Colonic mucosa (tissue), 4 donors: ENCODE results near the gene UBL7. TPM values are rescaled to one million over a fixed set of nuclear protein-coding genes. Genes with fewer than 3 reads are reported as not detected.
A peak's percentile ranks its signal among the peaks of the same experiment; 100 is the strongest.
"Not testable (repeated sequence)": the region's sequence is repeated elsewhere in the genome, so short reads cannot be mapped to it uniquely, and the experiment has no call there.

ENCODE experiments used
- DNase-seq: peaks from one replicate; pipeline ENCODE4 v3.0.0-alpha.2; 2020
- H3K27ac ChIP-seq: fragments of 200-600 bp; one replicate; pipeline ENCODE4 v1.8.0; 2021
- H3K27me3 ChIP-seq: fragments of 200-600 bp; one replicate; pipeline ENCODE4 v1.8.0; 2021
- H3K36me3 ChIP-seq: fragments of 200-600 bp; one replicate; pipeline ENCODE4 v1.8.0; 2021
- H3K4me1 ChIP-seq: fragments of 200-600 bp; one replicate; pipeline ENCODE4 v1.8.0; 2021; ENCODE audit warnings: mild to moderate bottlenecking
- H3K4me3 ChIP-seq: fragments of 200-600 bp; one replicate; pipeline ENCODE4 v1.8.0; 2021
- H3K9ac ChIP-seq, 2 donors: one replicate each; pipeline ENCODE4 v1.7.0; 2013; ENCODE audit warnings: control low read depth in 2 of 2, low read depth in 2 of 2, low read length in 2 of 2
- H3K9me3 ChIP-seq: fragments of 200-600 bp; one replicate; pipeline ENCODE4 v1.8.0; 2021
- CTCF ChIP-seq: fragments of 200-600 bp; IDR thresholded peaks from one replicate; pipeline ENCODE4 v1.8.0; 2022; ENCODE audit warnings: antibody characterized with exemption, mild to moderate bottlenecking
- intact Hi-C: fragments of 100-400 bp; cut with DNase I; formaldehyde crosslinking; loops from one replicate; pipeline ENCODE4 v1.14.1; 2022
- total RNA-seq, 2 donors: library from RNA; stranded (reverse); fragmentation: NEBNext Ultra II Directional in 1 of 2; extraction: Animal tissue kit (Norgen Biotek cat#: 25700) in 1 of 2; gene quantifications; one replicate each; pipeline ENCODE4 v1.2.1, GENCODE V29; 2021
- donor health status: healthy.
- donor health status: DM: no; HTN: no; CAD: no.
- donor health status: DM: no; HTN: no; CAD: no.

UBL7 gene
- total RNA-seq, 2 donors from 2014 or later, result 32.2 to 43.8 TPM

DNA sequence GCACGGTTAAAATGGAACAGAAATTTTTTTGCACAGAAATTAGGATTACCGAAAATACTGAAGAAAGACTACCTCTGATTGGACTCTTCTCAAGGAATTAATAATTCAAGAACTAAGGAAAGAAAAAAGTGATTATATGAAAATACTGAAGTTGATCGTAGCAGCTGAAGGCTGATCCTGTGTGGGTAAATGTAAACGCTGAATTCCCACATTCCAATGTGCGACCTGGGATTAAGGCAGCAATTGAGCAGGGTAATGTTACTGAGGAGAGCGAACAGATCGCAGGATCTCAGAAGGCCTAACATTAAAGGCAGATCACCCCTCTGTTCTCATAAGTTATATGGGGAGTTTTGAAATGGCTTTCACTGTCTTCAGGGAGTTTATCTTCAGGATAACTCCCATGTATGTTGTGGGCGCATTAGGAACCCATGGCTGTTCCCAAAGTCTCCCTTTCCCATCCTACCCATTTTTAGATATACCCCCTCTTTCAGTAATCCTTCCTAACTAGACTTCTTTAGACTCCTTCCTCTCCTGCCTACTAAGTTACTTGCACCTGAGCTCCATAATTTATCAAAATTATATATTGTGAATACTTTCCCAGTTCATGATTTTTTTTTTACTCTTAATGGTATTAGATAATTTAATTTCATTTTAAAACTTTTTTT is 1.0 kb upstream of the UBL7 start:
- Histone ChIP-seq H3K9me3 (no peaks in the 10 kb centered on the region), H3K9ac (peak overlapping the region in 1 of 2 donors; percentile 96), H3K27ac (no peak overlapping the region), H3K4me1 (no peaks in the 10 kb centered on the region), H3K4me3 (peak overlapping the region; percentile 60), H3K36me3 (no peaks in the 10 kb centered on the region), H3K27me3 (no peaks in the 10 kb centered on the region)
- TF ChIP-seq CTCF, result no peak
- intact Hi-C loops, result loop anchor here (10.0 kb wide), 2 partner anchors 83 to 153 kb away; partner anchors contain the start of genes ARID3B and CLK3
- no peak for DNase-seq

GRCh38 chr15:74460298-74460697 is 662 bp downstream of the UBL7 start:
- Histone ChIP-seq H3K27me3 (no peaks in the 10 kb centered on the region), H3K9me3 (no peaks in the 10 kb centered on the region), H3K9ac (peak overlapping the region; percentile 82 to 96), H3K4me3 (peak overlapping the region; percentile 60), H3K36me3 (no peaks in the 10 kb centered on the region), H3K4me1 (no peaks in the 10 kb centered on the region), H3K27ac (peak overlapping the region; percentile 43)
- DNase-seq, result no peak
- no peak for TF ChIP-seq CTCF
- intact Hi-C loops, result loop anchor here (10.0 kb wide), 2 partner anchors 85 to 155 kb away; partner anchors contain the start of genes ARID3B and CLK3

DNA sequence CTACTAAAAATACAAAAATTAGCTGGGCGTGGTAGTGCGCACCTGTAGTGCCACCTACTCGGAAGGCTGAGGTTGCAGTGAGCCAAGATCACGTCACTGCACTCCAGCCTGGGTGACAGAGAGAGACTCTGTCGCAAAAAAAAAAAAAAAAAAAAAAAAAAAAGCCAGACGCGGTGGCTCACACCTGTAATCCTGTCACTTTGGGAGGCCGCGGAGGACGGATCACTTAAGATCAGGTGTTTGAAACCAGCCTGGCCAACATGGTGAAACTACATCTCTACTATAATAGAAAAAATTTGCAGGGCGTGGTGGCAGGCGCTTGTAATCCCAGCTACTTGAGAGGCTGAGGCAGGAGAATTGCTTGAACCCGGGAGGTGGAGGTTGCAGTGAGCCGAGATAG is 1.2 kb downstream of the UBL7 start:
- H3K9me3 ChIP-seq, H3K4me1 ChIP-seq, H3K9ac ChIP-seq, H3K27me3 ChIP-seq, H3K27ac ChIP-seq, H3K36me3 ChIP-seq, H3K4me3 ChIP-seq, DNase-seq: not testable (repeated sequence)
- intact Hi-C loops, result loop anchor here (10.0 kb wide), 2 partner anchors 85 to 155 kb away; partner anchors contain the start of genes ARID3B and CLK3

- no peaks in the 10 kb centered on the region for H3K36me3 ChIP-seq
- no peaks in the 10 kb centered on the region for H3K4me1 ChIP-seq
- no peak overlapping the region for H3K27ac ChIP-seq
- intact Hi-C loops, result no loop called here
- H3K27me3 ChIP-seq, result no peaks in the 10 kb centered on the region
- no peak overlapping the region for H3K9ac ChIP-seq
- DNase-seq, result no peak
- H3K4me3 ChIP-seq, result no peak overlapping the region
- no peak for TF ChIP-seq CTCF
- H3K9me3 ChIP-seq, result no peaks in the 10 kb centered on the region
Observed at GRCh38 chr15:74458473-74458872, 2.5 kb downstream of the UBL7 start.

GRCh38 chr15:74457036-74457435 is 3.9 kb downstream of the UBL7 start:
- H3K36me3 ChIP-seq, DNase-seq, intact Hi-C loops, H3K4me1 ChIP-seq, H3K4me3 ChIP-seq, H3K27ac ChIP-seq, H3K9ac ChIP-seq, H3K9me3 ChIP-seq, H3K27me3 ChIP-seq: not testable (repeated sequence)

DNA sequence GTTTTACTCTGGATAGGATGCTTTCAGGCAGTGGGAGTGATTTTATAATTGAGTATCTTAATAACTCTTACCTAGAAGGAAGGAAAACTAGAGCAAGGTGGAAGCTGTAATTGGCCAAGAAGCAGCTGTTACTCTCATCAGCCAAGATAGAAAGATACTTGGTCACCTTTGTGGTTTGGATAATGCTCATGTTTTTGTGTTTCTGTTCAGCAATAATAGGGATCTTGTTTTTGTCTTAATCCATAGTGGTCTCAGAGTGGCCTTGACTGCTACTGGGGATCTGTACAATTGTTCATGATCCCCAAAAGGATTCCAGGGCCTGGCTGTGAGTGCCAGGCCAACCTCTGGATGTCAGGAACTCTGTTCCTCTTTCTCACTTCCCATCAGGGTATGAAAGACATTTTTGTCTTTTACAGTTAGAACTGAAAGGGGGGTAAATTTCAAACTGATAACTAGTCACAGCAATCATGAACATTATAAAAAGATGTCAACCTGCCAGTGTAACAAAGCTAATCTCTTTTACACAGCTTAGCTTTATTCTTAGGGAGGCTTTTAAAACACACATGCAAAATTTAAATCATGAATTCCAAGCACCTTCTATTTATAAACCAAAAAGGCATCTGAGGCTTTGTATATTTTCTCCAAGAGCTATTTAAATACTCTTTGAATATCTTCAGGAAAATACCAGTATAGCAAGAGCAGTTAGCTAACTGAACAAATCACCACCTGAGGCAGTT is 6.0 kb downstream of the UBL7 start:
- Histone ChIP-seq H3K27ac (no peak overlapping the region), H3K4me3 (no peak overlapping the region), H3K4me1 (no peaks in the 10 kb centered on the region), H3K27me3 (no peaks in the 10 kb centered on the region), H3K9me3 (no peaks in the 10 kb centered on the region), H3K36me3 (no peaks in the 10 kb centered on the region), H3K9ac (no peak overlapping the region)
- DNase-seq, result no peak
- intact Hi-C loops, result no loop called here
- TF ChIP-seq CTCF, result no peak
